Left lung (tissue), 10 donors: ENCODE results near the gene VAT1L. TPM values are rescaled to one million over a fixed set of nuclear protein-coding genes. Genes with fewer than 3 reads are reported as not detected.

Experiments used
- ATAC-seq: fragments of 200-7000 bp; cut with Tn5 transposase; one replicate; pipeline ENCODE4 v1.9.1; 2020; ENCODE audit warnings: moderate library complexity
- DNase-seq, 4 donors: peaks; one replicate each; pipeline ENCODE4 v3.0.0-alpha.2; 2013 to 2020
- H3K27ac ChIP-seq, 2 donors: fragments of 200-600 bp; sonication (generic) in 1 of 2; one replicate each; pipeline versions ENCODE4 v1.5.0 to v1.8.0; 2020 to 2021
- H3K27me3 ChIP-seq, 2 donors: fragments of 200-600 bp; sonication (generic) in 1 of 2; one replicate each; pipeline versions ENCODE4 v1.5.0 to v1.8.0; 2020 to 2021
- H3K36me3 ChIP-seq, 2 donors: fragments of 200-600 bp; sonication (generic) in 1 of 2; one replicate each; pipeline versions ENCODE4 v1.5.0 to v1.8.0; 2020 to 2021
- H3K4me1 ChIP-seq, 2 donors: fragments of 200-600 bp; one replicate each; pipeline ENCODE4 v1.8.0; 2021
- H3K4me3 ChIP-seq, 2 donors: fragments of 200-600 bp; sonication (generic) in 1 of 2; one replicate each; pipeline versions ENCODE4 v1.5.0 to v1.8.0; 2020 to 2021; ENCODE audit warnings: mild to moderate bottlenecking in 1 of 2
- H3K9me3 ChIP-seq, 2 donors: fragments of 200-600 bp; sonication (generic) in 1 of 2; one replicate each; pipeline versions ENCODE4 v1.5.0 to v1.8.0; 2020 to 2021
- intact Hi-C, 2 donors: fragments of 100-400 bp; cut with DNase I; formaldehyde crosslinking; loops; one replicate each; pipeline versions ENCODE4 v1.11.2 to v1.14.2; 2022
- polyA plus RNA-seq, 6 donors: library from polyadenylated mRNA; unstranded; fragments of 120-200 nt; gene quantifications; one replicate each; pipeline ENCODE4 v1.2.1, GENCODE V29; 2013; ENCODE audit not compliant: insufficient read length in 6 of 6
- total RNA-seq, 2 donors: library from RNA; stranded (reverse); fragmentation: NEBNext Ultra II Directional; extraction: Animal tissue kit (Norgen Biotek cat#: 25700); gene quantifications; one replicate each; pipeline ENCODE4 v1.2.1, GENCODE V29; 2021
- TF ChIP-seq, protein P1 (sequence below), 2 donors: fragments of 200-600 bp; sonication (generic) in 1 of 2; IDR thresholded peaks; one replicate each; pipeline versions ENCODE4 v1.5.0 to v1.8.0; 2021; ENCODE audit warnings: antibody characterized with exemption in 2 of 2
- donor health status: DM: no; HTN: yes; CAD: no.
- donor health status: DM: no; HTN: no; CAD: no.

The VAT1L gene
- total and polyA plus RNA-seq, 8 donors: 0.26 to 9.2 (median 5.4) TPM

DNA sequence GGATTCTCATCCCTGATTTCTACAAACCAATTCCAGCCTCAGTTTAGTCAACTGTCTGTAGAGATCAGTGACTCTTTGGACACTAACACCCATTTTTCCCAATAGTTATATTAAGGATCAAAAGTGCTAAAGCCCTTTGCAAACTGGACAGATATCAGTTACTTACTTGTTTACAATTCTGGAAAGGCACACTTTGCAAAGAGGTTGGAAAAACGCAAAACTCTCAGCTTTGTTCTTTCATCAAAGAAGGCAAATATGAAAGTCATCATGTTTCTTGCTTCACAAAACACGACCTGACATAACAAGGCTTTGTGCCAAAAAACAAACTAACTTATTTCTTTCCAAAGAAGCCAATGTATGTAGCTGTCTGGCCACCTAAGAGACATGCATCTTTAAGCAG is 26.1 kb upstream of the VAT1L start:
- H3K27ac ChIP-seq: no peak overlapping the region
- TF ChIP-seq, protein P1, sequence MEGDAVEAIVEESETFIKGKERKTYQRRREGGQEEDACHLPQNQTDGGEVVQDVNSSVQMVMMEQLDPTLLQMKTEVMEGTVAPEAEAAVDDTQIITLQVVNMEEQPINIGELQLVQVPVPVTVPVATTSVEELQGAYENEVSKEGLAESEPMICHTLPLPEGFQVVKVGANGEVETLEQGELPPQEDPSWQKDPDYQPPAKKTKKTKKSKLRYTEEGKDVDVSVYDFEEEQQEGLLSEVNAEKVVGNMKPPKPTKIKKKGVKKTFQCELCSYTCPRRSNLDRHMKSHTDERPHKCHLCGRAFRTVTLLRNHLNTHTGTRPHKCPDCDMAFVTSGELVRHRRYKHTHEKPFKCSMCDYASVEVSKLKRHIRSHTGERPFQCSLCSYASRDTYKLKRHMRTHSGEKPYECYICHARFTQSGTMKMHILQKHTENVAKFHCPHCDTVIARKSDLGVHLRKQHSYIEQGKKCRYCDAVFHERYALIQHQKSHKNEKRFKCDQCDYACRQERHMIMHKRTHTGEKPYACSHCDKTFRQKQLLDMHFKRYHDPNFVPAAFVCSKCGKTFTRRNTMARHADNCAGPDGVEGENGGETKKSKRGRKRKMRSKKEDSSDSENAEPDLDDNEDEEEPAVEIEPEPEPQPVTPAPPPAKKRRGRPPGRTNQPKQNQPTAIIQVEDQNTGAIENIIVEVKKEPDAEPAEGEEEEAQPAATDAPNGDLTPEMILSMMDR (IDR thresholded peaks at IDR 0.05): no peak
- peak in 1 of 4 donors; percentile 17 for DNase-seq

DNA sequence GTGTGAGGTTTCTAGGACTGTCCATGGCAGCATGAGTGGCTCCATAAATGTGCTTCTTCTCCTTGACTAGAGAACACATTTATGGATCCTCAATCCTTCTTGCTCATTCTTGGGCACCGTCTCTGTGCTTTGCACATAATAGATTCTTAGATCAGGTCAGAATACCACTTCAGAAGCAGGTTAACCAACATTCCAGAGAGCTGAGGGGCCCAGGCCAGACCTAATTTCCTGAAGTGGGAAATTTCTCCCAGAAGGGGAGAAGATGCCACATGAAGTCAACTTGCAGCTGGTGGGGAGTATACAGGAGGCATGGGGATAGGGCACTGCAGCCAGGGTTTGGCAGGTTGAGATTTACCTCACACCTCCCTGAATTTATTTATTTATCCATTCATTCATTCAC is 24.4 kb upstream of the VAT1L start:
- peak overlapping the region in 1 of 2 donors; percentile 23 for H3K27ac ChIP-seq
- no peak overlapping the region for H3K4me3 ChIP-seq
- peak; percentile 72 for ATAC-seq
- no peaks in the 10 kb centered on the region for H3K36me3 ChIP-seq
- intact Hi-C loops: no loop called here
- no peaks in the 10 kb centered on the region for H3K27me3 ChIP-seq
- DNase-seq: peak in 1 of 4 donors; percentile 51
- H3K4me1 ChIP-seq: peaks cover 0 to 11% of the 10 kb centered on the region in 2 donors
- no peaks in the 10 kb centered on the region for H3K9me3 ChIP-seq
- TF ChIP-seq, protein P1 (IDR thresholded peaks at IDR 0.05): no peak

More for the DNA sequence above, 26.1 kb upstream of the VAT1L start:
- no peak for ATAC-seq
- intact Hi-C loops: no loop called here
- Histone ChIP-seq H3K4me1 (peaks cover 0 to 11% of the 10 kb centered on the region in 2 donors), H3K27me3 (no peaks in the 10 kb centered on the region), H3K9me3 (no peaks in the 10 kb centered on the region), H3K36me3 (no peaks in the 10 kb centered on the region), H3K4me3 (no peak overlapping the region)

DNA sequence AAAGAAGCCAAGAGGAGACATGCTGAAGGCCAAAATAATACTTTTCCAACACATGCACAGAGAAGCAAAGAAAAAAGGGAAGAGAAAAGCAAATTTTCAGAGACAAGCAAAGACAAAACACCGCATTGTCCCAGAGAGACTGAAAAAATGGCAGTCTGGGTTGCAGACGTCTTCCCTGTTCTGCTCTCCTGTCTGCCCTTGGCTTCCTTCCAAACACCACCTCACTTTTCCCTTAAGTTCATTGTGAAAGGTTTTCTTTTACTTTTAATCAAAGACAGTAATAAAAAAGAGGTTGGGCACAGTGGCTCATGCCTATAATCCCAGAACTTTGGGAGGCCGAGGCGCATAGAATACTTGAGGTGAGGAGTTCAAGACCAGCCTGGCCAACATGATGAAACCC is 21.2 kb upstream of the VAT1L start:
- Histone ChIP-seq H3K36me3 (no peaks in the 10 kb centered on the region), H3K4me1 (peaks cover 0 to 11% of the 10 kb centered on the region in 2 donors), H3K27me3 (no peaks in the 10 kb centered on the region), H3K9me3 (no peaks in the 10 kb centered on the region), H3K27ac (no peak overlapping the region), H3K4me3 (no peak overlapping the region)
- DNase-seq (no peak), ATAC-seq (no peak)
- TF ChIP-seq, protein P1 (IDR thresholded peaks at IDR 0.05): no peak
- intact Hi-C loops: no loop called here

DNA sequence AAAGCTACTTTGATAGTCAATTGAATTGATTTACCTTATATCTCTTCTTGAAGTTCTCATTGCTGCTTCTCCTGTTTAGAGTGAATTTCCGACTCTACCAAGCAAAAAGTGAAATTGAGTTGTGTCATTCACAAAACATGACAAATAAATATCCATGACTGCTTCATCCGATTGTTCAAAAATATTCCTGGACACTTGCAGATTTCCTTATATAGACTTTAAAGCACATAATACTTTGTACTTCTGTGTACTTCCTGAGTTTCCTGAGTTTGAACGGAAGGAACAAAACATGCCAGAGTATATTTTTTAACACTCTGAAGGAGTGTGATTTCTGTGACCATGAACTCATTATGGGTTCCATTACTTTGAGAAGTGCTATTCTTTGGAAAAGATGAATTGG is 20.5 kb upstream of the VAT1L start:
- TF ChIP-seq, protein P1 (IDR thresholded peaks at IDR 0.05): no peak
- Histone ChIP-seq H3K27me3 (no peaks in the 10 kb centered on the region), H3K9me3 (no peaks in the 10 kb centered on the region), H3K27ac (no peak overlapping the region), H3K4me3 (no peak overlapping the region), H3K36me3 (no peaks in the 10 kb centered on the region), H3K4me1 (peaks cover 0 to 11% of the 10 kb centered on the region in 2 donors)
- ATAC-seq: no peak
- DNase-seq: no peak
- intact Hi-C loops: no loop called here

DNA sequence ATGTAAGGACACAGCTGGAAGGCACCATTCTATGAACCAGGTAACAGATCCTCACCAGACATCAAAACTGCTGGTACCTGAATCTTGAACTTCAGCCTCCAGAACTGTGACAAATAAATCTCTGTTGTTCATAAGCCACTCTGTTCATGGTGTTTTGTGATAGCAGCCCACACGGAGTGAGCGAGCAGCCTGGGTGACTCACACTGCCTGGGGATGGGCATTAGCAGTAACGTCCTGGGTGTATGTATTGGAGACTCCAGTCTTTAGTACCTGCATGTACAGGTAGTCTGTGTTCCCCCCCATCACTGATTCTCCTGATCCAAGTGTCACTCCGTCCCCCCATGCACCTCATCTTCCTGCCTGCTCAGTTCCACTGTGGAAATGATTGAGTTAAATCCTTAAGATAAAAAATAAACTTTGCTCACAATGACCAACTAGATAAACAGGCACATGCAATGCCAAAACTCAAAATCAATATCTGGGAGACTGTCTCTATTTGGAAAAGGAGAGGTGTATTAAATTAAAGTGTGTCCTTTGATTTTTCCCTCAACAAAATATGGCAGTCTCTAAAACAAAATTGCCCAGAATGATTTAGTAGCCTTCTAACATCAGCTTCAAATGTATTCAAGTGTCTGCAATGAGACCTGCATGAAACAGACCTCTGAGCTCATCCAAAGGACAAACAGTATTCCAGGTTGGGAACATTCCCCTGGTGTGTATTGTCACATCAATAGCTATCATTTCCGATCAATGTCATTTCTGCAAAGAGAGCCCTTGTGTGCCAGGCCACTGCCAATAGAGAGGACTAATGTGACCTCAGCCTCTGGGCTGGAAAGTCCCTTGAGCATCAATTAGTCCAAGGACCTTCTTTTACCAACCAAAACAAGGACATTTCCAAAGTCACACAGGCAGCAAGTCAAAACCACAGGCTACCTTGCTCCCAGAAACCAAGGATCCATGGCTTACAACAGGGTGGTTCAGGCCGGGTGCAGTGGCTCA is 12.2 kb upstream of the VAT1L start:
- Histone ChIP-seq H3K27ac (no peak overlapping the region), H3K4me1 (no peaks in the 10 kb centered on the region), H3K27me3 (no peaks in the 10 kb centered on the region), H3K36me3 (no peaks in the 10 kb centered on the region), H3K9me3 (no peaks in the 10 kb centered on the region), H3K4me3 (no peak overlapping the region)
- TF ChIP-seq, protein P1 (IDR thresholded peaks at IDR 0.05): no peak
- intact Hi-C loops: no loop called here
- DNase-seq: no peak
- ATAC-seq: no peak
